GM23338 (cell line): ENCODE measurements around the gene MAP4K4. TPM values are rescaled to one million over a fixed set of nuclear protein-coding genes. Genes with fewer than 3 reads are reported as not detected.

Source experiments
- ATAC-seq: fragments of 200-7000 bp; cut with Tn5 transposase; 3 replicates; pipeline ENCODE4 v1.9.1; 2020
- DNase-seq: peaks from one replicate; pipeline ENCODE4 v3.0.0-alpha.2; 2015; ENCODE audit warnings: low spot score
- H2AFZ ChIP-seq: fragments of 200-600 bp; sonication (generic); 2 replicates; pipeline ENCODE4 v1.8.0; 2016; ENCODE audit warnings: antibody characterized with exemption, mild to moderate bottlenecking, moderate library complexity
- H3F3A ChIP-seq: fragments of 200-600 bp; sonication (generic); replicated peaks from 2 replicates; pipeline ENCODE4 v1.8.0; 2017; ENCODE audit warnings: antibody characterized with exemption, mixed run types, low read depth
- H3K27ac ChIP-seq: fragments of 200-600 bp; sonication (generic); 2 replicates; pipeline ENCODE4 v1.6.1; 2016; ENCODE audit warnings: low read depth
- H3K27me3 ChIP-seq: fragments of 200-600 bp; sonication (generic); 2 replicates; pipeline ENCODE4 v1.8.0; 2016; ENCODE audit warnings: mild to moderate bottlenecking, mixed run types, moderate library complexity; ENCODE audit not compliant: insufficient read depth
- H3K36me3 ChIP-seq: fragments of 200-600 bp; sonication (generic); 2 replicates; pipeline ENCODE4 v1.8.0; 2016; ENCODE audit warnings: mild to moderate bottlenecking; ENCODE audit not compliant: insufficient read depth
- H3K4me1 ChIP-seq: fragments of 200-600 bp; sonication (generic); 2 replicates; pipeline ENCODE4 v1.8.0; 2016; ENCODE audit warnings: mild to moderate bottlenecking, moderate library complexity; ENCODE audit not compliant: insufficient read depth
- H3K4me2 ChIP-seq: fragments of 200-600 bp; sonication (generic); 2 replicates; pipeline ENCODE4 v1.7.1; 2017; ENCODE audit warnings: mixed run types
- H3K4me3 ChIP-seq: fragments of 200-600 bp; sonication (generic); 2 replicates; pipeline ENCODE4 v1.6.1; 2016; ENCODE audit warnings: mixed run types
- H3K79me2 ChIP-seq: fragments of 200-600 bp; sonication (generic); replicated peaks from 2 replicates; pipeline ENCODE4 v1.8.0; 2017; ENCODE audit warnings: mild to moderate bottlenecking; ENCODE audit not compliant: insufficient read depth
- H3K9me2 ChIP-seq: fragments of 200-600 bp; sonication (generic); 2 replicates; pipeline ENCODE4 v1.8.0; 2017; ENCODE audit not compliant: insufficient read depth
- H4K20me1 ChIP-seq: fragments of 200-600 bp; sonication (generic); replicated peaks from 2 replicates; pipeline ENCODE4 v1.8.0; 2017; ENCODE audit warnings: mild to moderate bottlenecking; ENCODE audit not compliant: insufficient read depth
- H3K27ac Mint-ChIP-seq: 2 replicates; pipeline ENCODE4 v1.8.0; 2020; ENCODE audit warnings: inconsistent platforms, mild to moderate bottlenecking, moderate library complexity, mixed read lengths
- H3K27me3 Mint-ChIP-seq: 3 replicates; pipeline ENCODE4 v1.8.0; 2022; ENCODE audit warnings: low read depth, mild to moderate bottlenecking, moderate library complexity, mixed read lengths, inconsistent platforms; ENCODE audit not compliant: insufficient read depth, poor library complexity
- H3K36me3 Mint-ChIP-seq: 3 replicates; pipeline ENCODE4 v1.8.0; 2021; ENCODE audit warnings: low read depth, mild to moderate bottlenecking, inconsistent platforms, moderate library complexity, mixed read lengths
- H3K4me1 Mint-ChIP-seq: 3 replicates; pipeline ENCODE4 v1.8.0; 2020; ENCODE audit warnings: mild to moderate bottlenecking, inconsistent platforms, mixed read lengths
- H3K4me3 Mint-ChIP-seq: 3 replicates; pipeline ENCODE4 v1.8.0; 2021; ENCODE audit warnings: moderate library complexity, mild to moderate bottlenecking, inconsistent platforms, mixed read lengths
- H3K9me3 Mint-ChIP-seq: 3 replicates; pipeline ENCODE4 v1.8.0; 2020; ENCODE audit warnings: moderate library complexity, mild to moderate bottlenecking, inconsistent platforms, mixed read lengths
- CTCF ChIP-seq, 2 experiments: fragments of 200-600 bp in 1 of 2; sonication (generic) in 1 of 2; conservative IDR thresholded peaks; 2 replicates each; pipeline versions ENCODE4 v1.5.1 to v1.6.1; 2016 to 2017; ENCODE audit warnings: antibody characterized with exemption in 2 of 2, low read depth in 2 of 2, mild to moderate bottlenecking in 2 of 2, moderate library complexity in 1 of 2
- EZH2 ChIP-seq: fragments of 200-600 bp; sonication (generic); IDR thresholded peaks from one replicate; pipeline ENCODE4 v1.8.0; 2017; ENCODE audit warnings: antibody characterized with exemption, mild to moderate bottlenecking, low read depth; ENCODE audit not compliant: unreplicated experiment
- EZH2phosphoT487 ChIP-seq: fragments of 200-600 bp; sonication (generic); IDR thresholded peaks from one replicate; pipeline ENCODE4 v1.8.1; 2018; ENCODE audit warnings: antibody characterized with exemption; ENCODE audit not compliant: unreplicated experiment
- NANOG ChIP-seq: IDR thresholded peaks from 2 replicates; pipeline ENCODE4 v1.6.1; 2016; ENCODE audit warnings: antibody characterized with exemption, borderline replicate concordance
- POLR2AphosphoS5 ChIP-seq: IDR thresholded peaks from 2 replicates; pipeline ENCODE4 v1.6.1; 2016; ENCODE audit warnings: antibody characterized with exemption, low read depth
- REST ChIP-seq: IDR thresholded peaks from one replicate; pipeline ENCODE4 v1.6.1; 2018; ENCODE audit warnings: antibody characterized with exemption; ENCODE audit not compliant: unreplicated experiment
- ZNF114 ChIP-seq: fragments of 250-450 bp; sonication (Bioruptor Pico); IDR thresholded peaks from 2 replicates; pipeline ENCODE4 v1.5.0; 2020; ENCODE audit warnings: mild to moderate bottlenecking, moderate library complexity
- ZNF331 ChIP-seq: fragments of 250-450 bp; sonication (Bioruptor Pico); IDR thresholded peaks from 2 replicates; pipeline ENCODE4 v1.5.0; 2020; ENCODE audit warnings: low read depth, mild to moderate bottlenecking, moderate library complexity
- polyA plus RNA-seq: library from polyadenylated mRNA; unstranded; fragments of >200 nt; fragmentation: Nextera tagmentation; extraction: Ambion mirVana; gene quantifications from 2 replicates; pipeline ENCODE4 v1.2.1, GENCODE V29; 2016
- total RNA-seq: library from RNA; depleted of rRNA; stranded (reverse); fragments of >200 nt; shearing (Covaris generic); gene quantifications from 2 replicates; pipeline ENCODE4 v1.2.3, GENCODE V29; 2014
- TF ChIP-seq, protein P1 (sequence below): fragments of 250-450 bp; sonication (Bioruptor Pico); IDR thresholded peaks from 2 replicates; pipeline ENCODE4 v1.5.0; 2020; ENCODE audit warnings: mild to moderate bottlenecking, moderate library complexity

The MAP4K4 gene
- total and polyA plus RNA-seq, 2 experiments from 2014 or later = 34.6 to 99.2 TPM

DNA sequence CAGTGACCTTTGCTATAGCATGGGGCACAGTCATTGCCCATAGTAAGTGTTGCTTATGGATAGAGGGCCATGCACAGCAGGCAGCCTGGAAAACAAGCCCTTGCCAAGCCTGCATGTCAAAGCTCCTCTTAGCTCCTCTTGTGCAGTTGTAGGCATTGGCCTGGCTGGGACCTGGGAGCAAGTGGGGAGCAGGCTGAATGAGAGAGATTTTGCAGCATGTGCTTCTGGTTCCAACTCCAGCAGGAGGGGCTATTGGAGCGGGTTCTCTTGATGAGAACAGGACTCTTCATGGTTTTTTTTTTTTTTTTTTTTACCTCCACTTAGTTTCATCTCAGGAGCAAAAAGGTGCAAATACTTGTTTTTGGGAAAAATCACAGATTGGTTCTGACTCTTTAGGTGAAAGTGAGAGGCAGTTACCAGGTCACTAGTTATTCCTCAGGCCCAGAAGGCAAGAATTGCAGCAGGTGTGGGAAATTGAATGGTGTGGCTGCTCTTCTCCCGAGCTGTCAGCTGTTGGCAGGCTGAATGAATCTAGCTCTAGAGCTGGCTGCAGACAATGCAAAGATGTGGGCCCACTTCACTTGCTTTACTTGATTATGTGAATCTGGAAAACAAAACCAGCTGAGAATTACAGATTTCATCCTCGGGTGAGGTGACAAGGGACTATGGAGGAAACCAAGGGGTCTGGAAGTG lies 95.9 kb downstream of the MAP4K4 start:
- Histone ChIP-seq H3K4me1 (peaks cover 38% of the 10 kb centered on the region), H3K27me3 (no peaks in the 10 kb centered on the region), H3K36me3 (no peaks in the 10 kb centered on the region; the same call in 1 of the 2 replicates), H4K20me1 (peaks cover 11% of the 10 kb centered on the region; the same call in 1 of the 2 replicates), H3K4me2 (peak overlapping the region; percentile 20; the same call in 1 of the 2 replicates), H3K27ac (no peak overlapping the region), H3K9me2 (no peaks in the 10 kb centered on the region), H3K4me3 (no peak overlapping the region), H3K79me2 (peaks cover 97% of the 10 kb centered on the region), H2AFZ (no peak overlapping the region), H3F3A (no peaks in the 10 kb centered on the region)
- ATAC-seq (peak; percentile 97), DNase-seq (peak; percentile 80)
- Mint-ChIP-seq H3K27ac (no peak overlapping the region), H3K4me1 (peaks cover 32% of the 10 kb centered on the region), H3K9me3 (no peaks in the 10 kb centered on the region), H3K36me3 (peaks cover 7% of the 10 kb centered on the region; the same call in 1 of the 3 replicates), H3K27me3 (peaks cover 10% of the 10 kb centered on the region), H3K4me3 (no peak overlapping the region)
- peak; percentile 51 to 64 for TF ChIP-seq CTCF (conservative IDR thresholded peaks at IDR 0.05; ENCODE audit: low read depth in 2 of 2)
- no peak for TF ChIP-seq EZH2
- no peak for TF ChIP-seq EZH2phosphoT487
- no peak for TF ChIP-seq POLR2AphosphoS5

DNA sequence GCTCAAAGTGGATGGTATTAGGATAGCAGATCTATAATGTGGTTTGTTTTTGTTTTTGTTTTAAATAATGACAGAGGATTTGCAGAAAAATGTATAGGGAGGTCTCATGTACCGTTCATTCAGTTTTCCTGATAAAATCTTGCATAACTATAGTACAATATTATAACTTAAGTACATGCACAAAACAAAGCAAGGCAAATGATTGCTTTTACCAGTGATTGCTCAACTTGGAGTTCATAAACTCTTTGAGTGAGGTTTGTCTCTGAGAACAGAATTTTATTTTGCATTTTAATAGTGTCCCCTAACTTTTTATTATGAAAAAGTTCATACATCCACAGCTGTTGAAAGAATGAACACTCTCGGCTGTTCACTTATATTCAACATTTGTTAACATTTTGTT lies 96.6 kb downstream of the MAP4K4 start:
- H3K36me3 ChIP-seq = no peaks in the 10 kb centered on the region; the same call in 1 of the 2 replicates
- H2AFZ ChIP-seq = no peak overlapping the region
- peaks cover 97% of the 10 kb centered on the region for H3K79me2 ChIP-seq
- H3K9me3 Mint-ChIP-seq = no peaks in the 10 kb centered on the region
- ATAC-seq (no peak), DNase-seq (no peak)
- H3K4me3 ChIP-seq = no peak overlapping the region
- no peak overlapping the region for H3K27ac Mint-ChIP-seq
- no peaks in the 10 kb centered on the region for H3K27me3 ChIP-seq
- no peaks in the 10 kb centered on the region for H3K9me2 ChIP-seq
- H3K4me3 Mint-ChIP-seq = no peak overlapping the region
- peaks cover 10% of the 10 kb centered on the region for H3K27me3 Mint-ChIP-seq
- peaks cover 7% of the 10 kb centered on the region; the same call in 1 of the 3 replicates for H3K36me3 Mint-ChIP-seq
- H3K4me1 ChIP-seq = peaks cover 36% of the 10 kb centered on the region
- H3K4me2 ChIP-seq = no peak overlapping the region
- H3F3A ChIP-seq = no peaks in the 10 kb centered on the region
- H3K27ac ChIP-seq = no peak overlapping the region
- peaks cover 5% of the 10 kb centered on the region; the same call in 1 of the 2 replicates for H4K20me1 ChIP-seq
- peaks cover 30% of the 10 kb centered on the region for H3K4me1 Mint-ChIP-seq
- TF ChIP-seq REST = no peak
- no peak for TF ChIP-seq ZNF331 (CRISPR knock-in tag)
- no peak for TF ChIP-seq NANOG
- no peak for TF ChIP-seq POLR2AphosphoS5
- TF ChIP-seq ZNF114 (CRISPR knock-in tag) = no peak
- TF ChIP-seq, protein P1, sequence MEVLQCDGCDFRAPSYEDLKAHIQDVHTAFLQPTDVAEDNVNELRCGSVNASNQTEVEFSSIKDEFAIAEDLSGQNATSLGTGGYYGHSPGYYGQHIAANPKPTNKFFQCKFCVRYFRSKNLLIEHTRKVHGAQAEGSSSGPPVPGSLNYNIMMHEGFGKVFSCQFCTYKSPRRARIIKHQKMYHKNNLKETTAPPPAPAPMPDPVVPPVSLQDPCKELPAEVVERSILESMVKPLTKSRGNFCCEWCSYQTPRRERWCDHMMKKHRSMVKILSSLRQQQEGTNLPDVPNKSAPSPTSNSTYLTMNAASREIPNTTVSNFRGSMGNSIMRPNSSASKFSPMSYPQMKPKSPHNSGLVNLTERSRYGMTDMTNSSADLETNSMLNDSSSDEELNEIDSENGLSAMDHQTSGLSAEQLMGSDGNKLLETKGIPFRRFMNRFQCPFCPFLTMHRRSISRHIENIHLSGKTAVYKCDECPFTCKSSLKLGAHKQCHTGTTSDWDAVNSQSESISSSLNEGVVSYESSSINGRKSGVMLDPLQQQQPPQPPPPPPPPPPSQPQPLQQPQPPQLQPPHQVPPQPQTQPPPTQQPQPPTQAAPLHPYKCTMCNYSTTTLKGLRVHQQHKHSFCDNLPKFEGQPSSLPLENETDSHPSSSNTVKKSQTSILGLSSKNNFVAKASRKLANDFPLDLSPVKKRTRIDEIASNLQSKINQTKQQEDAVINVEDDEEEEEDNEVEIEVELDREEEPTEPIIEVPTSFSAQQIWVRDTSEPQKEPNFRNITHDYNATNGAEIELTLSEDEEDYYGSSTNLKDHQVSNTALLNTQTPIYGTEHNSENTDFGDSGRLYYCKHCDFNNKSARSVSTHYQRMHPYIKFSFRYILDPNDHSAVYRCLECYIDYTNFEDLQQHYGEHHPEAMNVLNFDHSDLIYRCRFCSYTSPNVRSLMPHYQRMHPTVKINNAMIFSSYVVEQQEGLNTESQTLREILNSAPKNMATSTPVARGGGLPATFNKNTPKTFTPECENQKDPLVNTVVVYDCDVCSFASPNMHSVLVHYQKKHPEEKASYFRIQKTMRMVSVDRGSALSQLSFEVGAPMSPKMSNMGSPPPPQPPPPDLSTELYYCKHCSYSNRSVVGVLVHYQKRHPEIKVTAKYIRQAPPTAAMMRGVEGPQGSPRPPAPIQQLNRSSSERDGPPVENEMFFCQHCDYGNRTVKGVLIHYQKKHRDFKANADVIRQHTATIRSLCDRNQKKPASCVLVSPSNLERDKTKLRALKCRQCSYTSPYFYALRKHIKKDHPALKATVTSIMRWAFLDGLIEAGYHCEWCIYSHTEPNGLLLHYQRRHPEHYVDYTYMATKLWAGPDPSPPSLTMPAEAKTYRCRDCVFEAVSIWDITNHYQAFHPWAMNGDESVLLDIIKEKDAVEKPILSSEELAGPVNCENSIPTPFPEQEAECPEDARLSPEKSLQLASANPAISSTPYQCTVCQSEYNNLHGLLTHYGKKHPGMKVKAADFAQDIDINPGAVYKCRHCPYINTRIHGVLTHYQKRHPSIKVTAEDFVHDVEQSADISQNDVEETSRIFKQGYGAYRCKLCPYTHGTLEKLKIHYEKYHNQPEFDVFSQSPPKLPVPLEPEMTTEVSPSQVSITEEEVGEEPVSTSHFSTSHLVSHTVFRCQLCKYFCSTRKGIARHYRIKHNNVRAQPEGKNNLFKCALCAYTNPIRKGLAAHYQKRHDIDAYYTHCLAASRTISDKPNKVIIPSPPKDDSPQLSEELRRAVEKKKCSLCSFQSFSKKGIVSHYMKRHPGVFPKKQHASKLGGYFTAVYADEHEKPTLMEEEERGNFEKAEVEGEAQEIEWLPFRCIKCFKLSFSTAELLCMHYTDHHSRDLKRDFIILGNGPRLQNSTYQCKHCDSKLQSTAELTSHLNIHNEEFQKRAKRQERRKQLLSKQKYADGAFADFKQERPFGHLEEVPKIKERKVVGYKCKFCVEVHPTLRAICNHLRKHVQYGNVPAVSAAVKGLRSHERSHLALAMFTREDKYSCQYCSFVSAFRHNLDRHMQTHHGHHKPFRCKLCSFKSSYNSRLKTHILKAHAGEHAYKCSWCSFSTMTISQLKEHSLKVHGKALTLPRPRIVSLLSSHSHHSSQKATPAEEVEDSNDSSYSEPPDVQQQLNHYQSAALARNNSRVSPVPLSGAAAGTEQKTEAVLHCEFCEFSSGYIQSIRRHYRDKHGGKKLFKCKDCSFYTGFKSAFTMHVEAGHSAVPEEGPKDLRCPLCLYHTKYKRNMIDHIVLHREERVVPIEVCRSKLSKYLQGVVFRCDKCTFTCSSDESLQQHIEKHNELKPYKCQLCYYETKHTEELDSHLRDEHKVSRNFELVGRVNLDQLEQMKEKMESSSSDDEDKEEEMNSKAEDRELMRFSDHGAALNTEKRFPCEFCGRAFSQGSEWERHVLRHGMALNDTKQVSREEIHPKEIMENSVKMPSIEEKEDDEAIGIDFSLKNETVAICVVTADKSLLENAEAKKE (CRISPR knock-in tag) = no peak
